Putamen (tissue), 1 donor: ENCODE results near the gene TRPM3.
A peak's percentile ranks its signal among the peaks of the same experiment; 100 is the strongest.

Source experiments
- DNase-seq: peaks from one replicate; pipeline ENCODE4 v3.0.0-alpha.2; 2016; ENCODE audit warnings: low spot score

Gene TRPM3

GRCh38 chr9:70484232-70485130, 636.9 kb downstream of the TRPM3 start:
- DNase-seq = peak; percentile 71

GRCh38 chr9:70481471-70481870, 640.0 kb downstream of the TRPM3 start:
- no peak for DNase-seq

GRCh38 chr9:70480405-70480980, 640.9 kb downstream of the TRPM3 start:
- DNase-seq = peak; percentile 83

GRCh38 chr9:70479880-70480291, 641.5 kb downstream of the TRPM3 start:
- DNase-seq = no peak
